Measurements from ENCODE around the gene CHSY1.

DNA sequence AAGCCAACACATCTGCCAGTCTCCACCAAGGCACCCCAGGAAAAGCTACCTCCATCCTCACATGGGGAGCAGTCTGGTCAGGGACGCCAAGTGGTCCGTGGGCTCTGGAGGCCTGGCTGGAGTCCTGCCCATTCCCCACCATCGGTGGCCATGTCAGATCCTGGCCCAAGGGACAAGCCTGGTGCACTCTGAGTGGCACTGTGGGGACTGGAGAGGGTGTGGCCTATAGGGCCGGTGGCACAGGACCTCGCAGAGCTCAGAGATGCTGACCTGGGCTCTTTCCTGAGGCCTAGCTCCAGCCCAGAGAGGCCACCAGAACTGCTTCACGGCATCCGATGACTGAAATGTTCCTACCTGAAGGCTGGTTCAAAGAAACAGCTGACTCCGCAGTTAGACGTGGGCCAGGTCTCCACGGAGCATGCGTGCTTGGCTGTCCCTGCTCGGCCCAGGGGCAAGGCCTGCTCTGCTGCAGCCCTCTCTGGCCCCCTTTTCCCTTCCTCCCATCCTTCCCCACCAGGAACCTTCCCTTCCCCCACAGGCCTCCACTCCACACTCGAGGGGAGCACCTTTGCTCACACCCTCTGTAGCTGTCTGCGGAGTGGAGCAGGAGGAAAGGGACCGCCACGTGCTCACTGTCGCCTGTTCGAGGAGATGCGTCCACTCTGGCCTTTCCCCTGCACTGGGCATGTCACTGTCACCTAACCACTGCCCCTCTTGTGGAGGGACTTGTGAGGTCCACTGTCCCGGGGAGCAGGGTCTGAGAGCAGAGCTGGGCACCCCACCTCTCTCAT lies 119.3 kb downstream of the CHSY1 start:
- TF ChIP-seq BHLHE40 (IDR thresholded peaks at IDR 0.05; ENCODE audit: borderline replicate concordance) (no peak), ARNT (IDR thresholded peaks at IDR 0.05) (no peak), HDGF (IDR thresholded peaks at IDR 0.05; ENCODE audit: borderline replicate concordance) (no peak), SP1 (IDR thresholded peaks at IDR 0.05) (no peak), FOXK2 (IDR thresholded peaks at IDR 0.05) (no peak), L3MBTL2 (conservative IDR thresholded peaks at IDR 0.05) (no peak), TARDBP (IDR thresholded peaks at IDR 0.05) (no peak), ELF4 (IDR thresholded peaks at IDR 0.05) (no peak), FOXA1 (IDR thresholded peaks at IDR 0.05) (no peak), ZNF384 (IDR thresholded peaks at IDR 0.05) (no peak), SUZ12 (IDR thresholded peaks at IDR 0.05) (no peak), FOXM1 (IDR thresholded peaks at IDR 0.05; ENCODE audit: borderline replicate concordance) (no peak)
- TF ChIP-seq, protein P1, sequence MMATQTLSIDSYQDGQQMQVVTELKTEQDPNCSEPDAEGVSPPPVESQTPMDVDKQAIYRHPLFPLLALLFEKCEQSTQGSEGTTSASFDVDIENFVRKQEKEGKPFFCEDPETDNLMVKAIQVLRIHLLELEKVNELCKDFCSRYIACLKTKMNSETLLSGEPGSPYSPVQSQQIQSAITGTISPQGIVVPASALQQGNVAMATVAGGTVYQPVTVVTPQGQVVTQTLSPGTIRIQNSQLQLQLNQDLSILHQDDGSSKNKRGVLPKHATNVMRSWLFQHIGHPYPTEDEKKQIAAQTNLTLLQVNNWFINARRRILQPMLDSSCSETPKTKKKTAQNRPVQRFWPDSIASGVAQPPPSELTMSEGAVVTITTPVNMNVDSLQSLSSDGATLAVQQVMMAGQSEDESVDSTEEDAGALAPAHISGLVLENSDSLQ (IDR thresholded peaks at IDR 0.05): no peak

Measured in HEK293T (cell line).